SH-SY5Y (cell line): Measurements from ENCODE around the gene NTM.

ENCODE experiments used
- GATA2 ChIP-seq: IDR thresholded peaks from 2 replicates; pipeline ENCODE4 v1.6.1; 2011; ENCODE audit warnings: mild to moderate bottlenecking, low read depth, low read length
- GATA3 ChIP-seq: IDR thresholded peaks from 2 replicates; pipeline ENCODE4 v1.6.1; 2011; ENCODE audit warnings: low read depth, mild to moderate bottlenecking, low read length, moderate library complexity

DNA sequence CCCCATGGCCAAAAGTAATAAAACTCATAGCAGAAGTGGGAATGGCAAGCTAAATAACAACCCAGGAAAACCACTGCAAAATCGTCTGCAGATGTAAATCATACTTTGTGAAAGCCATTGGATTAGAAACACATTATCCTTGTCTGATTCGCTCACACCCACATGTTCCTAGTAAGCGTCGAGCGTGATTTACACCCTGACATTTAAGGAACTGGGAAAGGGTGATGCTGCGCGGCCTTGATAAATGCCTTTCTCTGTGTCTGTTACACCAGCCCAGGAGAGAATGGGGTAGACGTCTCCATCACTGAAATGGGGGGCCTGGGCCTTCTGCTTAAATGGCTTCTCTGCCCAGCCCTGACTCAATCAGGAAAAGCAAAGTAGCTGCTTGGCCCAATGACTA lies 162.7 kb downstream of the NTM start:
- no peak for TF ChIP-seq GATA3
- no peak for TF ChIP-seq GATA2
